Ureter (tissue), 1 donor: ENCODE measurements around the gene FSTL5. TPM values are rescaled to one million over a fixed set of nuclear protein-coding genes. Genes with fewer than 3 reads are reported as not detected.
"Not testable (repeated sequence)": the region's sequence is repeated elsewhere in the genome, so short reads cannot be mapped to it uniquely, and the experiment has no call there.

ENCODE experiments used
- DNase-seq: peaks from one replicate; pipeline ENCODE4 v3.0.0-alpha.2; 2020; ENCODE audit warnings: low spot score
- total RNA-seq: library from RNA; stranded (reverse); gene quantifications from one replicate; pipeline ENCODE4 v1.2.4, GENCODE V29; 2023
- donor health status: DM: yes; HTN: yes; CAD: no.

The FSTL5 gene
- total RNA-seq, 1 donor from 2014 or later, result not detected

- DNase-seq, result not testable (repeated sequence)
Measured at GRCh38 chr4:162103908-162104307, 59.9 kb downstream of the FSTL5 start.

DNA sequence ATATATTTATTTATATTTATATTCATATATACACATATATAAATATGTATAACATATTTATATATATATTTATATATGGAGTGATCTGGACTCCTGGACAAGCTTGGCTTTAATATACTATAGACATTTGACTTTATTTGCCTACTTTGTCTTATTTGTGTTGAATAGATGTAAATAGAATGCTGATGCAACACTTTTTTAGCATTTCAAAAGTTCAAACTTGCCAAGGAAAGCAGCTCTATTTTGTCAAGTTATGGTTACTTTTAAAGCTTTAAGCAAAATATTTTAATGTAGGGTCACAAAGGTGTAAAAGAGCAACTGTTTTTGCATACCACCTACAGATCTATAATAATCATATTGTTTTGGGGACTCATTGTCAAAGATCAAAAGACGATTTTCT lies 61.1 kb downstream of the FSTL5 start:
- no peak for DNase-seq

- no peak for DNase-seq
Measured at GRCh38 chr4:162101337-162101736, 62.5 kb downstream of the FSTL5 start.

- DNase-seq, result no peak
Measured at GRCh38 chr4:162075726-162076125, 88.1 kb downstream of the FSTL5 start.

- DNase-seq, result no peak
Measured at GRCh38 chr4:162061214-162061613, 102.6 kb downstream of the FSTL5 start.

GRCh38 chr4:162059656-162060055 lies 104.1 kb downstream of the FSTL5 start:
- DNase-seq, result no peak

DNA sequence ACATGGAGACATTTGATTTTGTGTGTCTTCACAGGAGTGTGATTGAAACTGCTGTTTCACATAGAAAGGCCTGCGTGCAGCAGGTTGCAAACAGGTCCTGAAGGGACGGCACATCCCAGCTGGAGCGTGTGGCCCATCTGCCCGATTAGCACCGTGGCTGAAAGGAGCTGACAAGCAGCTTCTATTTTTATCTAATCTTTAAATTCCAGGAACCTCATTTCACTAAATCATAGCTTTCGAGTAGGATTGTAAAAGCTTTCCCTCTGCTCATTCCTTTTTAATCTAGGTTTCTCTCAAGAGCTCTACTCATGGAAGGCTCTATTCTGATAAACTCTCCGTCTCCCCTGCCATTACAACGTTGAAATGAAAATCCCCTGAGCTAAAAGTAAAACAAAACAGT lies 106.8 kb downstream of the FSTL5 start:
- DNase-seq, result no peak

DNA sequence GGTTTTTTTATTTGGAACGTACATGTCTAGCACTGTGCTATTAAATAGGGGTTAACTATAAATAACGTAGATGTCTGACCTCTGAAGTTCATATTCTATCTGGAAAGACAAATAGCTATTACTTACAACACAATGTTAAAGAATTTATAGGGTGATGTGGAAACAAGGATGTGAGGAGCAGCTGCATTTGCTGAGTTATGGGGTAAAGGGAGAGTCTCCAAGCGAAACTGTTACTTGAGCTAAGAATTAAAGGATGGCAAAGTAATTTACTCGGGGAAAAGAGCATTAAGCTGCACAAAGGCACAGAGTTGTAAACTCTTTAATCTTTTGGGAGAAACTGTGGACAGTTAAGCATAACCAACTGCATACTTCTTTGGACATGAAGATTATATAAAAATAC lies 117.7 kb downstream of the FSTL5 start:
- DNase-seq, result no peak

DNA sequence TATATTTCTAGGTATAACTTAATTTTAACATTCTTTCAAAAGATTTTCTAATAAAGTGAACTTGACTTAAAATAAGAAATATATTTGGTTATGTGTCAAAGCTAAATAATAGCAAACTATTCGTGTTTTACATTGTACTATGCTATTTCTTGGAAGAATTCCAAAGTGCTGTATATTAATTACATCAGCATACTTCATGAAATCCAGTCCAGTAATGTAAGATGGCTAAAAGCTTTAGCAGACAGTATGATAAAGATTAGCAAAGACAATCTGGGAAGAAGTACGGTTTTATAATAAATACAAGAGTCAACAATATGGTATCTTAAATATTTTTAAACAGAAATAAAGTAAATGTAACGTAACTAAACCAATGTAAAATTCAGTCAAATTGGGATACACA lies 125.7 kb downstream of the FSTL5 start:
- DNase-seq, result no peak

GRCh38 chr4:162017863-162018262 lies 145.9 kb downstream of the FSTL5 start:
- DNase-seq, result no peak

DNA sequence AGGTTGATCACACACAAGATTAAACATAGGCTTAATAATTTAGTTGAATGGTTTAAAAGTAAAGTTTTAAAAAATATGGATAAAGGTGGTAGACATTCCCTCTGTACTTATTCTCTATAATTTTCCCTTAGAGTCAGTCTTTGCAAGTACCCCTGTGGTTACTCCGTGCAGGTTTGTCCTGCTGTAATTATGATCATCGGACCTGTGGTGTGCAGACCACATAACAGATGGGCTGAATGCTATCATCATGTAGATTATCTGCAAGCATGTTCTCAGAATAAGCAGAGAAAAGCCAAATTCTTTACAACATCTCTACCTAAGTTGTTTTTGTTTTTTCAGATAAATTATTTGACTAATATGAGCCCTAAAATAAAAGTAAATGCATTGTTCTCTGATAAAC lies 146.8 kb downstream of the FSTL5 start:
- no peak for DNase-seq

DNA sequence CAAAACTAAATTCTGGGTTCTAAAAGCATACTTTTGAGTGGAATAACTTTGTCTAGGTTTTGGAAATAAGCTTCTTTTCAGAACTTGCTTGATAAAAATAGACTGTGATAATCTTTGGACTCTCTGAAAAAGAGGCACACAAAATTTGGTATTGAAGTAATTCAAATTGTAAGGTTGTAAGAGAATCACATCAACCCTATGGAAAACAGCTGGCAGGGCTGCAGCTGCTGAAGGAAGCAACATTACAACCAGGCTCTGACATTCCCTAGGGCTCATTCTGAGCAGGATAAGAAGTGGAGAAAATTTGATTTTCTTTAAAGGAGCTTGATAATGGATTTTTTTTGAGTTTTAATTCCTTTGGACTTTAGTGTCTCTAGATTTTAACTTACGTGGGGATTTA lies 147.6 kb downstream of the FSTL5 start:
- DNase-seq, result no peak

- DNase-seq, result no peak
Measured at GRCh38 chr4:162015090-162015489, 148.7 kb downstream of the FSTL5 start.

- DNase-seq, result no peak
Measured at GRCh38 chr4:162011089-162011488, 152.7 kb downstream of the FSTL5 start.

- no peak for DNase-seq
Measured at GRCh38 chr4:162010362-162010761, 153.4 kb downstream of the FSTL5 start.

DNA sequence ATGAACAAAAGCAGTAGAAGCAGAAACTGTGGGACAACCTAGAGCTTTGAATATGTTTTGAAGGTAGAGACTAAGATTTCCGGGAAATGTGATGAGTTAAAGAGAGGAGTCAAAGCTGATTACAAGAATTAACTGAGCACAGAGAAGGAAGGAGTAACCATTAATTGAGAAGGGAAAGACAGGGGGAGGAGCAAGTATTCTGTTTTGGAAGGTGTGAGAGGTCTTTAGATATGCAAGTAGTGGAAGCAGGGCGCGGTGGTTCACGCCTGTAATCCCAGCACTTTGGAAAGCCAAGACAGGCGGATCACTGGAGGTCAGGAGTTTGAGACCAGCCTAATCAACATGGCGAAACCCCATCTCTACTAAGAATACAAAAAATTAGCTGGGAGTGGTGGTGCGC lies 171.5 kb downstream of the FSTL5 start:
- no peak for DNase-seq

- no peak for DNase-seq
Measured at GRCh38 chr4:161991811-161992210, 172.0 kb downstream of the FSTL5 start.

- DNase-seq, result no peak
Measured at GRCh38 chr4:161990721-161991120, 173.1 kb downstream of the FSTL5 start.

- no peak for DNase-seq
Measured at GRCh38 chr4:161988946-161989345, 174.9 kb downstream of the FSTL5 start.

DNA sequence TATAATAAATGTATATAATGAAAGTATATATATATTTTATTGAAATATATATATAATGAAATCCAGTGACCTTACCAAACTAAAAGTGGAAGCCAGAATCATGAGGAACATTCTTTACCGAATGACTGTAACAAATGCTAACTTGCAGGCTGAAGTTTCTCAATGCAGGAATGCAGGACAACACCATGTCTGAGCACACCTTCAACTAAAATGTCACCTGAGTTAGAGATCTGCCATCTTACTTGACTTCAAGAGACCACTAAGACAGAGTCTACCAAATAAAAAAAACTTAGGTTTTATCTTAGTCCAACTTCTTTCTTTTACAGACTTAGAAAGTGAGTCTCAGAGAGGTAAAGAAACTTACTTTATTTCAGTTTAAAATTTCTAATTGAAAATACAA lies 176.2 kb downstream of the FSTL5 start:
- DNase-seq, result no peak

- DNase-seq, result no peak
Measured at GRCh38 chr4:161952382-161952781, 211.4 kb downstream of the FSTL5 start.

- DNase-seq, result no peak
Measured at GRCh38 chr4:161949946-161950725, 213.7 kb downstream of the FSTL5 start.

- DNase-seq, result no peak
Measured at GRCh38 chr4:161948026-161948770, 215.6 kb downstream of the FSTL5 start.
